GM12878 (cell line): ENCODE data around the gene SHB. TPM values are rescaled to one million over a fixed set of nuclear protein-coding genes. Genes with fewer than 3 reads are reported as not detected.

Experiments used
- ATAC-seq: fragments of 200-7000 bp; cut with Tn5 transposase; 3 replicates; pipeline ENCODE4 v1.9.1; 2020; ENCODE audit warnings: mild to moderate bottlenecking, moderate library complexity
- BruUV-seq: library from RNA; stranded (reverse); fragments of 400-500 nt; replicated peaks from 2 replicates; lab custom pipeline; 2021; lab: Mats Ljungman, UMichigan
- CTCF ChIA-PET: fragments of 300-600 bp; sonication (Branson Sonifier 250); formaldehyde crosslinking; extraction: SDS; loops from one replicate; lab custom pipeline; 2021; ENCODE audit warnings: inconsistent platforms; lab: Yijun Ruan, JAX
- POLR2A ChIA-PET: fragments of 350-600 bp; formaldehyde crosslinking; extraction: SDS; loops from one replicate; lab custom pipeline; 2021; ENCODE audit warnings: inconsistent platforms; lab: Charles Lee
- RAD21 ChIA-PET: fragments of 300-600 bp; sonication (Branson Sonifier 250); formaldehyde crosslinking; loops from one replicate; lab custom pipeline; 2023; ENCODE audit warnings: antibody characterized with exemption; ENCODE audit not compliant: unreplicated experiment; lab: Charles Lee
- SMC1A ChIA-PET: fragments of 300-600 bp; sonication (Branson Sonifier 250); formaldehyde crosslinking; loops from one replicate; lab custom pipeline; 2023; ENCODE audit not compliant: unreplicated experiment, uncharacterized antibody; lab: Charles Lee
- DNase-seq: peaks from one replicate; pipeline ENCODE4 v3.0.0-alpha.2; 2011; ENCODE audit warnings: low read depth, low spot score
- FAIRE-seq: peaks from 3 replicates; lab custom pipeline; 2011; peaks lifted over from hg19 to GRCh38; lab: Jason Lieb, UNC
- H2AFZ ChIP-seq: 2 replicates; pipeline ENCODE4 v1.6.0; 2011; ENCODE audit warnings: low read depth, low read length, control low read depth; ENCODE audit not compliant: control insufficient read depth
- H3K27ac ChIP-seq: 2 replicates; pipeline ENCODE4 v1.5.1; 2011; ENCODE audit warnings: control low read depth; ENCODE audit not compliant: control insufficient read depth, insufficient read depth
- H3K27me3 ChIP-seq, 2 experiments: replicated peaks in 1 of 2; 2 replicates each; pipeline versions ENCODE4 v1.6.0 to v1.6.1; 2011; ENCODE audit warnings: low read length in 1 of 2; ENCODE audit not compliant: control insufficient read depth in 2 of 2, insufficient read depth in 2 of 2
- H3K36me3 ChIP-seq, 2 experiments: 2 replicates each; pipeline ENCODE4 v1.5.1; 2011; ENCODE audit warnings: low read length in 1 of 2; ENCODE audit not compliant: control insufficient read depth in 2 of 2, insufficient read depth in 2 of 2
- H3K4me1 ChIP-seq: 2 replicates; pipeline ENCODE4 v1.6.1; 2011; ENCODE audit warnings: mild to moderate bottlenecking, low read length, moderate library complexity, mixed read lengths; ENCODE audit not compliant: control insufficient read depth, insufficient read depth
- H3K4me2 ChIP-seq: 2 replicates; pipeline ENCODE4 v1.6.0; 2011; ENCODE audit warnings: control low read depth; ENCODE audit not compliant: control insufficient read depth, insufficient read depth
- H3K4me3 ChIP-seq: fragments of 200-600 bp; sonication (generic); 2 replicates; pipeline ENCODE4 v1.5.1; 2016
- H3K79me2 ChIP-seq: 2 replicates; pipeline ENCODE4 v1.6.0; 2011; ENCODE audit warnings: low read length; ENCODE audit not compliant: control insufficient read depth, insufficient read depth
- H3K9ac ChIP-seq: 2 replicates; pipeline ENCODE4 v1.8.0; 2011; ENCODE audit warnings: low read length, control low read depth, mixed read lengths; ENCODE audit not compliant: control insufficient read depth, insufficient read depth
- H3K9me3 ChIP-seq: replicated peaks from 3 replicates; pipeline ENCODE4 v1.5.1; 2011; ENCODE audit warnings: mild to moderate bottlenecking, low read length; ENCODE audit not compliant: control insufficient read depth, insufficient read depth
- H4K20me1 ChIP-seq: 2 replicates; pipeline ENCODE4 v1.6.0; 2011; ENCODE audit not compliant: control insufficient read depth, insufficient read depth
- BCL11A ChIP-seq: IDR thresholded peaks from 2 replicates; pipeline ENCODE4 v1.6.1; 2011; ENCODE audit warnings: low read depth, low read length
- BHLHE40 ChIP-seq, 2 experiments: fragments of 450-650 bp in 1 of 2; IDR thresholded peaks; 2 replicates each; pipeline ENCODE4 v1.6.1; 2011 to 2017; ENCODE audit warnings: low read depth in 2 of 2, borderline replicate concordance in 1 of 2, improper control_type of control experiment in 1 of 2, low read length in 1 of 2, mild to moderate bottlenecking in 1 of 2
- CHD2 ChIP-seq: IDR thresholded peaks from 2 replicates; pipeline ENCODE4 v1.6.1; 2011; ENCODE audit warnings: low read depth, low read length, improper control_type of control experiment, borderline replicate concordance
- DPF2 ChIP-seq: fragments of 450-650 bp; IDR thresholded peaks from 2 replicates; pipeline ENCODE4 v1.6.1; 2017; ENCODE audit warnings: mild to moderate bottlenecking
- EP300 ChIP-seq, 2 experiments: fragments of 150-350 bp in 1 of 2; IDR thresholded peaks; 2 replicates each; pipeline ENCODE4 v1.6.1; 2011 to 2012; ENCODE audit warnings: low read depth in 2 of 2, low read length in 2 of 2, borderline replicate concordance in 1 of 2, improper control_type of control experiment in 1 of 2, inconsistent platforms in 1 of 2; ENCODE audit not compliant: control insufficient read depth in 1 of 2
- IKZF1 ChIP-seq: fragments of 450-650 bp; conservative IDR thresholded peaks from 2 replicates; pipeline ENCODE4 v1.6.1; 2017; ENCODE audit warnings: antibody characterized with exemption, mild to moderate bottlenecking
- IKZF2 ChIP-seq, 2 experiments: fragments of 450-650 bp; IDR thresholded peaks; 2 replicates each; pipeline ENCODE4 v1.6.1; 2017; ENCODE audit warnings: mild to moderate bottlenecking in 2 of 2, moderate library complexity in 2 of 2
- MEF2B ChIP-seq: fragments of 450-650 bp; IDR thresholded peaks from 2 replicates; pipeline ENCODE4 v1.6.1; 2018; ENCODE audit warnings: mild to moderate bottlenecking, moderate library complexity; ENCODE audit not compliant: partially characterized antibody, poor library complexity, severe bottlenecking
- MXI1 ChIP-seq: fragments of 150-350 bp; IDR thresholded peaks from 2 replicates; pipeline ENCODE4 v1.6.1; 2011; ENCODE audit warnings: low read depth, mild to moderate bottlenecking, inconsistent platforms, low read length, improper control_type of control experiment
- NFIC ChIP-seq: IDR thresholded peaks from 2 replicates; pipeline ENCODE4 v1.6.1; 2012; ENCODE audit warnings: low read depth, mild to moderate bottlenecking, inconsistent platforms, low read length, moderate library complexity
- NFYA ChIP-seq: IDR thresholded peaks from 2 replicates; pipeline ENCODE4 v1.6.1; 2011; ENCODE audit warnings: low read depth, mild to moderate bottlenecking, low read length, improper control_type of control experiment, borderline replicate concordance
- NR2F1 ChIP-seq: fragments of 450-650 bp; conservative IDR thresholded peaks from 2 replicates; pipeline ENCODE4 v1.6.1; 2017; ENCODE audit warnings: mild to moderate bottlenecking
- NRF1 ChIP-seq: conservative IDR thresholded peaks from 2 replicates; pipeline ENCODE4 v1.6.1; 2011; ENCODE audit warnings: mild to moderate bottlenecking, low read depth, low read length, improper control_type of control experiment
- PAX5 ChIP-seq: IDR thresholded peaks from 2 replicates; pipeline ENCODE4 v1.6.1; 2011; ENCODE audit warnings: low read depth, low read length, borderline replicate concordance
- RUNX3 ChIP-seq: IDR thresholded peaks from 2 replicates; pipeline ENCODE4 v1.6.1; 2012; ENCODE audit warnings: low read length, inconsistent platforms
- TCF3 ChIP-seq: IDR thresholded peaks from 2 replicates; pipeline ENCODE4 v1.6.1; 2012; ENCODE audit warnings: low read depth, mild to moderate bottlenecking, low read length, borderline replicate concordance; ENCODE audit not compliant: insufficient read depth
- ZNF217 ChIP-seq: fragments of 450-650 bp; IDR thresholded peaks from 2 replicates; pipeline ENCODE4 v1.6.1; 2017; ENCODE audit warnings: antibody characterized with exemption, mild to moderate bottlenecking
- ZNF24 ChIP-seq: fragments of 450-650 bp; IDR thresholded peaks from 2 replicates; pipeline ENCODE4 v1.6.1; 2017; ENCODE audit warnings: antibody characterized with exemption, mild to moderate bottlenecking
- WGBS: methylation state at CpG from one replicate; pipeline ENCODE4 v1.1.6; 2016; ENCODE audit warnings: low lambda C conversion rate; ENCODE audit not compliant: insufficient replicate concordance, insufficient coverage; ENCODE audit errors: missing lambda C conversion rate; 5-methylcytosine and 5-hydroxymethylcytosine counted together
- in situ Hi-C: fragments of 300-500 bp; cut with MboI; formaldehyde crosslinking; loops from 9 replicates; pipeline ENCODE4 v1.14.3; 2018; ENCODE audit warnings: mixed read lengths
- intact Hi-C: fragments of 100-400 bp; cut with micrococcal nuclease; formaldehyde crosslinking; loops from one replicate; pipeline ENCODE4 v1.14.2; 2022; ENCODE audit not compliant: unreplicated experiment
- polyA plus RNA-seq, 11 experiments: library from polyadenylated mRNA; depleted of rRNA in 4 of 11; unstranded in 6 of 11; stranded (reverse) in 5 of 11; fragments of >200 nt; fragmentation: Nextera tagmentation in 4 of 11; fragmentation: Illumina TruSeq in 1 of 11; extraction: Ambion mirVana in 4 of 11; extraction: Trizol in 1 of 11; gene quantifications; 1 replicate in 1 of 11; 2 replicates in 10 of 11; pipeline versions ENCODE4 v1.2.1 to v1.2.3, GENCODE V29; 2011 to 2016; ENCODE audit warnings: inconsistent platforms in 2 of 11, missing spikeins in 2 of 11, low read depth in 1 of 11
- total RNA-seq, 4 experiments: library from RNA; depleted of rRNA in 3 of 4; stranded (reverse); fragments of >200 nt in 3 of 4; fragmentation: Illumina TruSeq in 1 of 4; extraction: Trizol in 1 of 4; gene quantifications; 2 replicates each; pipeline versions ENCODE4 v1.2.1 to v1.2.3, GENCODE V29; 2013 to 2021
- TF ChIP-seq, protein P1 (sequence below): fragments of 450-650 bp; IDR thresholded peaks from 2 replicates; pipeline ENCODE4 v1.6.1; 2017; ENCODE audit warnings: mild to moderate bottlenecking, moderate library complexity

The SHB gene
- total and polyA plus RNA-seq, 10 of the 15 experiments (the other 5 are each of a cell fraction or from before 2014, with no cell fraction given) = 0.29 to 6.2 (median 1.3) TPM

DNA sequence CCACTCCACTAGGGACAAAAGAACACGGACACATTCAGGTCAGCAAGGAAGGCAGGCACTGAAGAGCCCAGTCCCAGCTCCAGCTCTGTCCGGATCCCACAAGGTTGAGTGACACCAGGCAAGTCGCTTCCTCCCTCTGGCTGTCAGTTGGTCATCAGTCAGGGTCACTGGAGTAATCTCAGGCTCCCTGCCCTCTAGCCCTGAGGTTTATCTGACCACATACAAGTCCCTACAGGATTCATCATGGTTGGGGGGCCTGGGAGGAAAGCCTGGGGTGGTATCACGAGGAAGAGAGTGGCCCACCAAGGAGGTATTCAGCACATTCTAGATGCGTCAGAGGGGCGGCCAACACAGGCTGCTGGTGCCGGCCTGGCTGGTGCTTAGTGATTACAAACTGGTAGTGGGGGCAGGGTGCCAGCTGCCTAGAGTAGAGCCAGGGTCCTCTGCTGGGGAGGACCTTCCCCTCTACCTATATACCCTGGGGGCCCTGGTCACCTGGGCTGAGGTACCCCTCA lies 81.5 kb downstream of the SHB start (continued):
- TF ChIP-seq CHD2 (no peak), TCF3 (no peak)

DNA sequence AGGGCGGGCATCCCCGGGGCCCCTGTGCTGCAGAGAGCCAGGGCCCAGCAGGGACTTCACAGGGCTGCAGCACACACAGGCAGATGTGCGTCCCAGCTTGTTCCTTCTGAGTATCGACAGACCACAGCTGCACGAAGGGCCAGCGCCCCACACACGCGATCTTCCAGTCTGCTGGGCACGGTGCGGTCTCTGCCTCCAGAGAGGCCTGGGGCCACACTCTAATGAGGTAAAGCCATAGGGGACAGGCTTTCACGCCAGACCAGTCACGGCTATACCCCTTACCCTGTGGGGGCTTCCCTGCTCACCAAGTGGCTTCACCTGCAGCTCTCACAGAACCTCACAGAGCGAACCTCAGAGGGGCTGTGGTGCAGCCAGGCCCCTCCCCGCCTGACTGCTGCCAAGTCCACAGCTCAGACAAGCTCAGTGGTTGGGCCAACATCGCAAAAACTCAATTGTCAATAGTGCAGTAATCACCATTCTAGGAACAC lies 82.2 kb downstream of the SHB start:
- ATAC-seq (peak; percentile 88), FAIRE-seq (no peak), DNase-seq (no peak)
- Histone ChIP-seq H3K4me2 (no peak overlapping the region), H3K9ac (no peak overlapping the region), H3K79me2 (no peaks in the 10 kb centered on the region), H3K36me3 (no peaks in the 10 kb centered on the region), H3K27me3 (no peaks in the 10 kb centered on the region), H3K9me3 (no peaks in the 10 kb centered on the region), H4K20me1 (no peaks in the 10 kb centered on the region), H3K4me3 (no peak overlapping the region), H3K27ac (no peak overlapping the region), H2AFZ (no peak overlapping the region), H3K4me1 (peaks cover 8% of the 10 kb centered on the region; the same call in 1 of the 2 replicates)
- ChIA-PET RAD21 (interaction anchor here (0.9 to 1.2 kb wide), 3 partner anchors 32 to 75 kb away, joined by 3 to 5 read pairs (median 4); no protein-coding TSS in a partner anchor), CTCF (interaction anchor here (1.8 kb wide), 1 partner anchor 20 kb away, joined by 6 read pairs; no protein-coding TSS in a partner anchor), POLR2A (interaction anchor here (1.7 kb wide), 1 partner anchor 75 kb away, joined by 7 read pairs; no protein-coding TSS in a partner anchor), SMC1A (interaction anchor here (0.5 to 1.7 kb wide), 4 partner anchors 21 to 221 kb away, joined by 3 to 5 read pairs (median 4); no protein-coding TSS in a partner anchor)
- 43% methylated on average over 15 of the region's 15 CpGs for WGBS
- no TSS peak for BruUV-seq
- in situ Hi-C loops (loop anchor here (25.0 kb wide), 1 partner anchor 1050 kb away; no protein-coding TSS in a partner anchor), intact Hi-C loops (no loop called here)
- TF ChIP-seq NFYA = no peak
- TF ChIP-seq NR2F1 = peak; percentile 43; the same call in 1 of the 2 replicates
- TF ChIP-seq, protein P1, sequence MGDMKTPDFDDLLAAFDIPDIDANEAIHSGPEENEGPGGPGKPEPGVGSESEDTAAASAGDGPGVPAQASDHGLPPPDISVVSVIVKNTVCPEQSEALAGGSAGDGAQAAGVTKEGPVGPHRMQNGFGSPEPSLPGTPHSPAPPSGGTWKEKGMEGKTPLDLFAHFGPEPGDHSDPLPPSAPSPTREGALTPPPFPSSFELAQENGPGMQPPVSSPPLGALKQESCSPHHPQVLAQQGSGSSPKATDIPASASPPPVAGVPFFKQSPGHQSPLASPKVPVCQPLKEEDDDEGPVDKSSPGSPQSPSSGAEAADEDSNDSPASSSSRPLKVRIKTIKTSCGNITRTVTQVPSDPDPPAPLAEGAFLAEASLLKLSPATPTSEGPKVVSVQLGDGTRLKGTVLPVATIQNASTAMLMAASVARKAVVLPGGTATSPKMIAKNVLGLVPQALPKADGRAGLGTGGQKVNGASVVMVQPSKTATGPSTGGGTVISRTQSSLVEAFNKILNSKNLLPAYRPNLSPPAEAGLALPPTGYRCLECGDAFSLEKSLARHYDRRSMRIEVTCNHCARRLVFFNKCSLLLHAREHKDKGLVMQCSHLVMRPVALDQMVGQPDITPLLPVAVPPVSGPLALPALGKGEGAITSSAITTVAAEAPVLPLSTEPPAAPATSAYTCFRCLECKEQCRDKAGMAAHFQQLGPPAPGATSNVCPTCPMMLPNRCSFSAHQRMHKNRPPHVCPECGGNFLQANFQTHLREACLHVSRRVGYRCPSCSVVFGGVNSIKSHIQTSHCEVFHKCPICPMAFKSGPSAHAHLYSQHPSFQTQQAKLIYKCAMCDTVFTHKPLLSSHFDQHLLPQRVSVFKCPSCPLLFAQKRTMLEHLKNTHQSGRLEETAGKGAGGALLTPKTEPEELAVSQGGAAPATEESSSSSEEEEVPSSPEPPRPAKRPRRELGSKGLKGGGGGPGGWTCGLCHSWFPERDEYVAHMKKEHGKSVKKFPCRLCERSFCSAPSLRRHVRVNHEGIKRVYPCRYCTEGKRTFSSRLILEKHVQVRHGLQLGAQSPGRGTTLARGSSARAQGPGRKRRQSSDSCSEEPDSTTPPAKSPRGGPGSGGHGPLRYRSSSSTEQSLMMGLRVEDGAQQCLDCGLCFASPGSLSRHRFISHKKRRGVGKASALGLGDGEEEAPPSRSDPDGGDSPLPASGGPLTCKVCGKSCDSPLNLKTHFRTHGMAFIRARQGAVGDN = peak; percentile 76; the same call in 1 of the 2 replicates
- no peak for TF ChIP-seq ZNF217
- TF ChIP-seq NRF1 = no peak
- TF ChIP-seq ZNF24 = no peak
- TF ChIP-seq EP300 (IDR thresholded peaks at IDR 0.05; ENCODE audit: borderline replicate concordance in 1 of 2, control insufficient read depth in 1 of 2, low read depth in 2 of 2, low read length in 2 of 2) = peak; percentile 31 to 58; a peak in 1 of 4 replicates
- peak; percentile 60 for TF ChIP-seq MEF2B
- TF ChIP-seq NFIC = no peak
- TF ChIP-seq IKZF2 (IDR thresholded peaks at IDR 0.05) = peak; percentile 43 to 67; a peak in 3 of 4 replicates
- TF ChIP-seq TCF3 = 0 out of 2 replicates have a peak, but pooled peaks have one; percentile 18
- TF ChIP-seq BCL11A = peak; percentile 85
- peak; percentile 72 for TF ChIP-seq DPF2
- TF ChIP-seq IKZF1 = peak; percentile 78
- TF ChIP-seq BHLHE40 (IDR thresholded peaks at IDR 0.05; ENCODE audit: borderline replicate concordance in 1 of 2, low read depth in 2 of 2, low read length in 1 of 2) = peak; percentile 10 to 76; a peak in 3 of 4 replicates
- TF ChIP-seq MXI1 = no peak
- peak; percentile 89 for TF ChIP-seq PAX5
- TF ChIP-seq RUNX3 = peak; percentile 34; the same call in 1 of the 2 replicates
